H9 (cell line): ENCODE results near the gene LMLN. TPM values are rescaled to one million over a fixed set of nuclear protein-coding genes. Genes with fewer than 3 reads are reported as not detected.

Experiments
- DNase-seq: peaks from one replicate; pipeline ENCODE4 v3.0.0-alpha.2; 2017
- H2AFZ ChIP-seq: one replicate; pipeline ENCODE4 v1.6.1; 2013; ENCODE audit warnings: mild to moderate bottlenecking, low read length, control low read depth, moderate library complexity
- H2AK5ac ChIP-seq: 2 replicates; pipeline ENCODE4 v1.6.1; 2013; ENCODE audit warnings: low read length, control low read depth, mixed read lengths; ENCODE audit not compliant: insufficient read length
- H2BK120ac ChIP-seq: one replicate; pipeline ENCODE4 v1.6.1; 2013; ENCODE audit warnings: low read depth, mild to moderate bottlenecking, low read length, control low read depth, inconsistent platforms; ENCODE audit not compliant: poor library complexity, severe bottlenecking
- H2BK12ac ChIP-seq: 2 replicates; pipeline ENCODE4 v1.6.1; 2013; ENCODE audit warnings: low read length, control low read depth, mixed read lengths, low read depth; ENCODE audit not compliant: insufficient read length
- H2BK15ac ChIP-seq: 2 replicates; pipeline ENCODE4 v1.6.1; 2013; ENCODE audit warnings: low read depth, low read length, control low read depth
- H2BK20ac ChIP-seq: one replicate; pipeline ENCODE4 v1.6.1; 2013; ENCODE audit warnings: low read depth, mild to moderate bottlenecking, low read length, control low read depth, inconsistent platforms; ENCODE audit not compliant: poor library complexity, severe bottlenecking
- H2BK5ac ChIP-seq: 2 replicates; pipeline ENCODE4 v1.6.1; 2013; ENCODE audit warnings: low read length, control low read depth, mixed read lengths; ENCODE audit not compliant: insufficient read length
- H3K14ac ChIP-seq: 2 replicates; pipeline ENCODE4 v1.6.1; 2013; ENCODE audit warnings: low read length, control low read depth; ENCODE audit not compliant: insufficient read depth
- H3K18ac ChIP-seq: 2 replicates; pipeline ENCODE4 v1.6.1; 2013; ENCODE audit warnings: low read depth, mild to moderate bottlenecking, mixed read lengths, low read length, control low read depth; ENCODE audit not compliant: insufficient read length
- H3K23ac ChIP-seq: 2 replicates; pipeline ENCODE4 v1.6.1; 2013; ENCODE audit warnings: low read length, control low read depth, mixed read lengths, low read depth; ENCODE audit not compliant: insufficient read length
- H3K23me2 ChIP-seq: 2 replicates; pipeline ENCODE4 v1.6.1; 2013; ENCODE audit warnings: low read depth, mild to moderate bottlenecking, mixed read lengths, low read length, control low read depth; ENCODE audit not compliant: insufficient read length, poor library complexity, severe bottlenecking
- H3K27ac ChIP-seq: 2 replicates; pipeline ENCODE4 v1.5.1; 2013; ENCODE audit warnings: low read length, control low read depth, mixed read lengths, low read depth; ENCODE audit not compliant: insufficient read length
- H3K27me3 ChIP-seq: 2 replicates; pipeline ENCODE4 v1.6.1; 2013; ENCODE audit warnings: low read length, control low read depth, inconsistent platforms; ENCODE audit not compliant: insufficient read depth
- H3K4ac ChIP-seq: 2 replicates; pipeline ENCODE4 v1.6.1; 2013; ENCODE audit warnings: low read depth, mild to moderate bottlenecking, control low read depth, inconsistent platforms, low read length, moderate library complexity
- H3K4me1 ChIP-seq: 2 replicates; pipeline ENCODE4 v1.6.1; 2013; ENCODE audit warnings: low read length, control low read depth, inconsistent platforms; ENCODE audit not compliant: insufficient read depth
- H3K4me2 ChIP-seq: 2 replicates; pipeline ENCODE4 v1.6.1; 2013; ENCODE audit warnings: low read length, control low read depth, mixed read lengths; ENCODE audit not compliant: insufficient read length, insufficient read depth
- H3K56ac ChIP-seq: 2 replicates; pipeline ENCODE4 v1.6.1; 2013; ENCODE audit warnings: low read depth, mild to moderate bottlenecking, mixed read lengths, low read length, control low read depth; ENCODE audit not compliant: insufficient read length
- H3K79me1 ChIP-seq: 2 replicates; pipeline ENCODE4 v1.6.1; 2013; ENCODE audit warnings: low read depth, mild to moderate bottlenecking, moderate library complexity, low read length, control low read depth, inconsistent platforms; ENCODE audit not compliant: insufficient read depth, poor library complexity, severe bottlenecking
- H3K79me2 ChIP-seq: 2 replicates; pipeline ENCODE4 v1.6.1; 2013; ENCODE audit warnings: low read length, control low read depth, inconsistent platforms; ENCODE audit not compliant: insufficient read depth
- H3K9ac ChIP-seq: 2 replicates; pipeline ENCODE4 v1.6.1; 2013; ENCODE audit warnings: low read length, control low read depth, mixed read lengths; ENCODE audit not compliant: insufficient read length; ENCODE audit errors: extremely low read depth
- H3K9me3 ChIP-seq: one replicate; pipeline ENCODE4 v1.6.1; 2013; ENCODE audit warnings: low read depth, low read length, inconsistent platforms; ENCODE audit not compliant: control insufficient read depth
- H3T11ph ChIP-seq: one replicate; pipeline ENCODE4 v1.6.1; 2013; ENCODE audit warnings: mild to moderate bottlenecking, low read length, control low read depth, inconsistent platforms
- H4K20me1 ChIP-seq: one replicate; pipeline ENCODE4 v1.6.1; 2013; ENCODE audit not compliant: control insufficient read depth, insufficient read length, insufficient read depth
- H4K5ac ChIP-seq: 2 replicates; pipeline ENCODE4 v1.6.1; 2013; ENCODE audit warnings: low read depth, mild to moderate bottlenecking, mixed read lengths, low read length, control low read depth; ENCODE audit not compliant: insufficient read length
- H4K8ac ChIP-seq: replicated peaks from 2 replicates; pipeline ENCODE4 v1.6.1; 2013; ENCODE audit warnings: low read length, control low read depth, mixed read lengths, low read depth; ENCODE audit not compliant: insufficient read length
- H4K91ac ChIP-seq: 2 replicates; pipeline ENCODE4 v1.6.1; 2013; ENCODE audit warnings: low read depth, mild to moderate bottlenecking, moderate library complexity, mixed read lengths, low read length, control low read depth; ENCODE audit not compliant: insufficient read length
- H3K27ac Mint-ChIP-seq, 3 experiments: 2 replicates in 2 of 3; 3 replicates in 1 of 3; pipeline ENCODE4 v1.8.0; 2020 to 2021; ENCODE audit warnings: mixed read lengths in 3 of 3, mild to moderate bottlenecking in 1 of 3, moderate library complexity in 1 of 3
- H3K27me3 Mint-ChIP-seq: 2 replicates; pipeline ENCODE4 v1.8.0; 2021; ENCODE audit warnings: low read depth, mild to moderate bottlenecking, moderate library complexity, mixed read lengths
- H3K36me3 Mint-ChIP-seq, 3 experiments: 2 replicates in 2 of 3; 3 replicates in 1 of 3; pipeline ENCODE4 v1.8.0; 2020 to 2021; ENCODE audit warnings: low read depth in 3 of 3, mixed read lengths in 3 of 3; ENCODE audit not compliant: insufficient read depth in 1 of 3
- H3K4me1 Mint-ChIP-seq, 2 experiments: 2 replicates each; pipeline ENCODE4 v1.8.0; 2020; ENCODE audit warnings: mixed read lengths in 2 of 2
- H3K4me3 Mint-ChIP-seq, 2 experiments: 2 replicates in 1 of 2; 3 replicates in 1 of 2; pipeline ENCODE4 v1.8.0; 2020 to 2021; ENCODE audit warnings: mild to moderate bottlenecking in 2 of 2, mixed read lengths in 2 of 2, moderate library complexity in 1 of 2
- H3K9me3 Mint-ChIP-seq, 2 experiments: 2 replicates in 1 of 2; 3 replicates in 1 of 2; pipeline ENCODE4 v1.8.0; 2020; ENCODE audit warnings: mild to moderate bottlenecking in 2 of 2, mixed read lengths in 2 of 2, moderate library complexity in 1 of 2
- CTCF ChIP-seq: fragments of 200-600 bp; sonication (generic); conservative IDR thresholded peaks from 3 replicates; pipeline ENCODE4 v1.8.0; 2021; ENCODE audit warnings: antibody characterized with exemption, mild to moderate bottlenecking
- WGBS: extraction: QIAGEN DNeasy Blood & Tissue Kit; methylation state at CpG from one replicate; pipeline ENCODE4 v1.1.7; 2013; ENCODE audit warnings: missing lambda C conversion rate, low lambda C conversion rate, mixed read lengths; ENCODE audit not compliant: insufficient read length; ENCODE audit errors: extremely low coverage; 5-methylcytosine and 5-hydroxymethylcytosine counted together
- total RNA-seq: library from RNA; stranded (reverse); gene quantifications from 2 replicates; pipeline ENCODE4 v1.2.1, GENCODE V29; 2021

Gene LMLN
- total RNA-seq, 1 experiment from 2014 or later: 3.8 TPM

- no peak overlapping the region for H2BK12ac ChIP-seq
- H3K27me3 ChIP-seq: no peaks in the 10 kb centered on the region
- H3K79me1 ChIP-seq: no peaks in the 10 kb centered on the region
- H3K14ac ChIP-seq: no peak overlapping the region
- no peaks in the 10 kb centered on the region for H3K9me3 ChIP-seq
- H4K5ac ChIP-seq: no peak overlapping the region
- no peak overlapping the region for H2BK5ac ChIP-seq
- H4K8ac ChIP-seq: no peak overlapping the region
- Mint-ChIP-seq H3K9me3 (no peaks in the 10 kb centered on the region), H3K27me3 (peaks cover 62% of the 10 kb centered on the region), H3K27ac (no peak overlapping the region), H3K36me3 (no peaks in the 10 kb centered on the region), H3K4me1 (no peaks in the 10 kb centered on the region), H3K4me3 (no peak overlapping the region)
- no peak for DNase-seq
- no peak overlapping the region for H3K4ac ChIP-seq
- no peak overlapping the region for H3K9ac ChIP-seq
- no peak overlapping the region for H3K23ac ChIP-seq
- H4K20me1 ChIP-seq: no peaks in the 10 kb centered on the region
- H2BK120ac ChIP-seq: no peak overlapping the region
- no peak overlapping the region for H2BK15ac ChIP-seq
- no peaks in the 10 kb centered on the region for H3K79me2 ChIP-seq
- no peaks in the 10 kb centered on the region for H3K4me1 ChIP-seq
- no peak overlapping the region for H3K56ac ChIP-seq
- no peaks in the 10 kb centered on the region for H3K23me2 ChIP-seq
- H4K91ac ChIP-seq: no peak overlapping the region
- H3K27ac ChIP-seq: no peak overlapping the region
- no peak overlapping the region for H2AFZ ChIP-seq
- no peak overlapping the region for H3K4me2 ChIP-seq
- no CpG with 5 or more reads among the region's 3 CpGs for WGBS
- H3K18ac ChIP-seq: no peak overlapping the region
- H3T11ph ChIP-seq: no peak overlapping the region
- TF ChIP-seq CTCF: no peak
- H2AK5ac ChIP-seq: no peak overlapping the region
- H2BK20ac ChIP-seq: no peak overlapping the region
Observed at GRCh38 chr3:198092276-198092675, 132.3 kb downstream of the LMLN start.
